Measurements from ENCODE around the gene YEATS4. TPM values are rescaled to one million over a fixed set of nuclear protein-coding genes. Genes with fewer than 3 reads are reported as not detected.

Gene YEATS4
- total and polyA plus RNA-seq, 9 of the 15 experiments (the other 6 are each of a cell fraction or from before 2014, with no cell fraction given) = 25.9 to 92.2 (median 49.2) TPM

- peaks cover 4 to 7% of the 10 kb centered on the region in 2 experiments; a peak in 2 of 5 replicates for H3K4me1 ChIP-seq (replicated peaks in 1 of 2; ENCODE audit: control insufficient read depth in 2 of 2, insufficient read depth in 2 of 2, low read length in 2 of 2)
- 3% methylated on average over 3 of the region's 3 CpGs for WGBS (ENCODE audit: insufficient coverage, low coverage, missing lambda C conversion rate)
- H3K79me2 ChIP-seq (ENCODE audit: control insufficient read depth, insufficient read depth, low read length) = no peaks in the 10 kb centered on the region
- DNase-seq (ENCODE audit: extremely low read depth in 1 of 4, low spot score in 3 of 4) (peak in 2 of 4 experiments; percentile 17 to 54), FAIRE-seq (peak; percentile 52), ATAC-seq (peak; percentile 69)
- H3K27ac ChIP-seq (ENCODE audit: extremely low read depth, low read depth, low read length) = no peak overlapping the region
- intact Hi-C loops (cut with micrococcal nuclease) = no loop called here
- no peak overlapping the region for H3K4me3 ChIP-seq
- no peaks in the 10 kb centered on the region for H3K36me3 ChIP-seq (ENCODE audit: control insufficient read depth, insufficient read depth, low read length)
- no peaks in the 10 kb centered on the region for H3K27me3 ChIP-seq (ENCODE audit: control insufficient read depth in 2 of 2, insufficient read depth in 2 of 2, low read length in 2 of 2)
- no peaks in the 10 kb centered on the region for H3K9me1 ChIP-seq (ENCODE audit: control insufficient read depth, insufficient read depth, low read length)
- in situ Hi-C loops (cut with MboI) = no loop called here
- ChIA-PET POLR2A (interaction anchor here (0.6 to 0.9 kb wide), 2 partner anchors 9 to 56 kb away, joined by 3 read pairs; no protein-coding TSS in a partner anchor), CTCF (ENCODE audit: low intra/inter-chr PET ratio) (interaction anchor here (0.5 kb wide), 1 partner anchor 33 kb away, joined by 3 read pairs; no protein-coding TSS in a partner anchor)
- no peak overlapping the region for H3K9ac ChIP-seq (ENCODE audit: insufficient read depth in 1 of 2, low read depth in 2 of 2, low read length in 2 of 2)
- no peak overlapping the region for H3K4me2 ChIP-seq (ENCODE audit: insufficient read depth, low read length)
- no TSS peak for BruUV-seq (replicated peaks)
- H4K20me1 ChIP-seq (replicated peaks; ENCODE audit: control insufficient read depth, insufficient read depth, low read length) = no peaks in the 10 kb centered on the region
- H2AFZ ChIP-seq (ENCODE audit: low read depth, low read length) = no peak overlapping the region
- H3K9me3 ChIP-seq (replicated peaks; ENCODE audit: control insufficient read depth, insufficient read depth, low read depth, low read length) = no peaks in the 10 kb centered on the region
- TF ChIP-seq EP300 (IDR thresholded peaks at IDR 0.05; ENCODE audit: low read length) (peak; percentile 50; the same call in 1 of the 2 replicates), ZBTB40 (IDR thresholded peaks at IDR 0.05) (no peak), ZBTB40 (CRISPR knock-in tag; IDR thresholded peaks at IDR 0.05) (no peak), TAL1 (IDR thresholded peaks at IDR 0.05) (peak; percentile 67), SMAD4 (CRISPR knock-in tag; conservative IDR thresholded peaks at IDR 0.05) (peak; percentile 98), HIVEP1 (CRISPR knock-in tag; IDR thresholded peaks at IDR 0.05) (no peak), CXXC5 (CRISPR knock-in tag; IDR thresholded peaks at IDR 0.05) (peak; percentile 46), ZNF140 (CRISPR knock-in tag; IDR thresholded peaks at IDR 0.05) (no peak), RCOR1 (IDR thresholded peaks at IDR 0.05; ENCODE audit: borderline replicate concordance in 1 of 2, low read depth in 2 of 2, low read length in 2 of 2) (peak in 1 of 2 experiments; percentile 64; a peak in 2 of 4 replicates), CBFA2T3 (IDR thresholded peaks at IDR 0.05) (peak; percentile 74), FIP1L1 (IDR thresholded peaks at IDR 0.05; ENCODE audit: low read depth, low read length, poor library complexity, severe bottlenecking) (no peak), SOX6 (IDR thresholded peaks at IDR 0.05) (peak; percentile 32; the same call in 1 of the 2 replicates), HDAC3 (IDR thresholded peaks at IDR 0.05; ENCODE audit: borderline replicate concordance, partially characterized antibody) (peak; percentile 39), MTA2 (IDR thresholded peaks at IDR 0.05; ENCODE audit: low read depth) (peak; percentile 48; the same call in 1 of the 2 replicates), ESRRA (IDR thresholded peaks at IDR 0.05; ENCODE audit: borderline replicate concordance, low read depth) (peak; percentile 69), TBL1XR1 (IDR thresholded peaks at IDR 0.05; ENCODE audit: low read length in 2 of 2) (peak in 1 of 2 experiments; percentile 67; a peak in 2 of 4 replicates)
Observed at GRCh38 chr12:69438539-69438938, 79.0 kb downstream of the YEATS4 start.
